T-helper 2 cell treated with Interferon-gamma antibody and Interleukin-4, amounts not matched to agents 5 μg/mL and 100 μg/mL, for 36 hours (primary cell): ENCODE data around the gene GYG2.
A peak's percentile ranks its signal among the peaks of the same experiment; 100 is the strongest.
"Not testable (repeated sequence)": the region's sequence is repeated elsewhere in the genome, so short reads cannot be mapped to it uniquely, and the experiment has no call there.

Source experiments
- DNase-seq: peaks from one replicate; pipeline ENCODE4 v3.0.0; 2021; ENCODE audit warnings: low spot score
- H3K27ac Mint-ChIP-seq: one replicate; pipeline ENCODE4 v1.8.0; 2021; ENCODE audit warnings: mild to moderate bottlenecking, mixed read lengths
- H3K27me3 Mint-ChIP-seq: one replicate; pipeline ENCODE4 v1.8.0; 2021; ENCODE audit warnings: low read depth, mixed read lengths
- H3K36me3 Mint-ChIP-seq: one replicate; pipeline ENCODE4 v1.8.0; 2021; ENCODE audit warnings: low read depth, mixed read lengths
- H3K4me1 Mint-ChIP-seq: one replicate; pipeline ENCODE4 v1.8.0; 2021; ENCODE audit warnings: low read depth, mixed read lengths
- H3K4me3 Mint-ChIP-seq: one replicate; pipeline ENCODE4 v1.8.0; 2022; ENCODE audit warnings: mild to moderate bottlenecking, moderate library complexity, mixed read lengths
- H3K9me3 Mint-ChIP-seq: one replicate; pipeline ENCODE4 v1.8.0; 2021; ENCODE audit warnings: mixed read lengths

Gene GYG2

GRCh38 chrX:2801223-2801622 is 27.5 kb upstream of the GYG2 start:
- no peak for DNase-seq
- no peaks in the 10 kb centered on the region for H3K4me1 Mint-ChIP-seq
- no peaks in the 10 kb centered on the region for H3K36me3 Mint-ChIP-seq
- no peak overlapping the region for H3K27ac Mint-ChIP-seq
- H3K4me3 Mint-ChIP-seq: no peak overlapping the region
- no peaks in the 10 kb centered on the region for H3K27me3 Mint-ChIP-seq
- no peaks in the 10 kb centered on the region for H3K9me3 Mint-ChIP-seq

GRCh38 chrX:2802376-2803090 is 26.2 kb upstream of the GYG2 start:
- not testable (repeated sequence) for H3K9me3 Mint-ChIP-seq, H3K27ac Mint-ChIP-seq, H3K4me3 Mint-ChIP-seq, H3K36me3 Mint-ChIP-seq, DNase-seq, H3K27me3 Mint-ChIP-seq, H3K4me1 Mint-ChIP-seq

- H3K4me3 Mint-ChIP-seq, DNase-seq, H3K4me1 Mint-ChIP-seq, H3K9me3 Mint-ChIP-seq, H3K27ac Mint-ChIP-seq, H3K27me3 Mint-ChIP-seq, H3K36me3 Mint-ChIP-seq: not testable (repeated sequence)
These were observed 25.2 kb upstream of the GYG2 start for GRCh38 chrX:2803486-2803885.

GRCh38 chrX:2804106-2804843 is 24.5 kb upstream of the GYG2 start:
- DNase-seq, H3K36me3 Mint-ChIP-seq, H3K27me3 Mint-ChIP-seq, H3K9me3 Mint-ChIP-seq, H3K4me3 Mint-ChIP-seq, H3K27ac Mint-ChIP-seq, H3K4me1 Mint-ChIP-seq: not testable (repeated sequence)

- not testable (repeated sequence) for H3K27me3 Mint-ChIP-seq, H3K36me3 Mint-ChIP-seq, DNase-seq, H3K4me1 Mint-ChIP-seq, H3K27ac Mint-ChIP-seq, H3K9me3 Mint-ChIP-seq, H3K4me3 Mint-ChIP-seq
These were observed 23.9 kb upstream of the GYG2 start for GRCh38 chrX:2804858-2805257.

GRCh38 chrX:2811271-2811670 is 17.5 kb upstream of the GYG2 start:
- H3K27me3 Mint-ChIP-seq: peaks cover 17% of the 10 kb centered on the region
- H3K9me3 Mint-ChIP-seq: no peaks in the 10 kb centered on the region
- H3K36me3 Mint-ChIP-seq: no peaks in the 10 kb centered on the region
- no peak overlapping the region for H3K4me3 Mint-ChIP-seq
- no peak for DNase-seq
- no peak overlapping the region for H3K27ac Mint-ChIP-seq
- no peaks in the 10 kb centered on the region for H3K4me1 Mint-ChIP-seq

GRCh38 chrX:2812161-2812907 is 16.4 kb upstream of the GYG2 start:
- H3K36me3 Mint-ChIP-seq, H3K4me3 Mint-ChIP-seq, H3K4me1 Mint-ChIP-seq, H3K27ac Mint-ChIP-seq, H3K9me3 Mint-ChIP-seq: not testable (repeated sequence)
- peak; percentile 10 for DNase-seq
- H3K27me3 Mint-ChIP-seq: peaks cover 19% of the 10 kb centered on the region

- H3K9me3 Mint-ChIP-seq: no peaks in the 10 kb centered on the region
- H3K4me3 Mint-ChIP-seq: no peak overlapping the region
- H3K27me3 Mint-ChIP-seq: peaks cover 19% of the 10 kb centered on the region
- H3K27ac Mint-ChIP-seq: no peak overlapping the region
- H3K4me1 Mint-ChIP-seq: peaks cover 12% of the 10 kb centered on the region
- DNase-seq: no peak
- no peaks in the 10 kb centered on the region for H3K36me3 Mint-ChIP-seq
These were observed 11.7 kb upstream of the GYG2 start for GRCh38 chrX:2817036-2817435.

- Mint-ChIP-seq H3K27me3 (peaks cover 10% of the 10 kb centered on the region), H3K4me3 (no peak overlapping the region), H3K36me3 (no peaks in the 10 kb centered on the region), H3K4me1 (peaks cover 12% of the 10 kb centered on the region), H3K27ac (no peak overlapping the region), H3K9me3 (no peaks in the 10 kb centered on the region)
- no peak for DNase-seq
These were observed 9.2 kb upstream of the GYG2 start for GRCh38 chrX:2819345-2820135.

- no peaks in the 10 kb centered on the region for H3K36me3 Mint-ChIP-seq
- no peak for DNase-seq
- peaks cover 3% of the 10 kb centered on the region for H3K27me3 Mint-ChIP-seq
- H3K27ac Mint-ChIP-seq: no peak overlapping the region
- no peak overlapping the region for H3K4me3 Mint-ChIP-seq
- H3K4me1 Mint-ChIP-seq: peaks cover 12% of the 10 kb centered on the region
- no peaks in the 10 kb centered on the region for H3K9me3 Mint-ChIP-seq
These were observed 8.5 kb upstream of the GYG2 start for GRCh38 chrX:2820136-2820771.

- no peaks in the 10 kb centered on the region for H3K27me3 Mint-ChIP-seq
- H3K9me3 Mint-ChIP-seq: no peaks in the 10 kb centered on the region
- H3K4me3 Mint-ChIP-seq: no peak overlapping the region
- H3K27ac Mint-ChIP-seq: no peak overlapping the region
- no peaks in the 10 kb centered on the region for H3K36me3 Mint-ChIP-seq
- peaks cover 12% of the 10 kb centered on the region for H3K4me1 Mint-ChIP-seq
- DNase-seq: no peak
These were observed 4.8 kb upstream of the GYG2 start for GRCh38 chrX:2823795-2824386.

GRCh38 chrX:2824886-2825285 is 3.8 kb upstream of the GYG2 start:
- Mint-ChIP-seq H3K4me3 (no peak overlapping the region), H3K27ac (no peak overlapping the region), H3K36me3 (no peaks in the 10 kb centered on the region), H3K9me3 (no peaks in the 10 kb centered on the region), H3K4me1 (peaks cover 9% of the 10 kb centered on the region), H3K27me3 (no peaks in the 10 kb centered on the region)
- DNase-seq: no peak

- DNase-seq: no peak
- Mint-ChIP-seq H3K9me3 (no peaks in the 10 kb centered on the region), H3K4me1 (no peaks in the 10 kb centered on the region), H3K27ac (no peak overlapping the region), H3K4me3 (no peak overlapping the region), H3K27me3 (peaks cover 7% of the 10 kb centered on the region), H3K36me3 (no peaks in the 10 kb centered on the region)
These were observed 255 bp downstream of the GYG2 start for GRCh38 chrX:2828959-2829411.
